ENCODE results near the gene SPINT1.

- no peak for TF ChIP-seq CTCF (IDR thresholded peaks at IDR 0.05)
- peak in 1 of 3 donors; percentile 29 for TF ChIP-seq POLR2AphosphoS5 (IDR thresholded peaks at IDR 0.05)
- TF ChIP-seq POLR2A (IDR thresholded peaks at IDR 0.05) = no peak
Observed at GRCh38 chr15:40878785-40879184, 34.9 kb downstream of the SPINT1 start.

All from stomach (tissue), 4 donors.